Right atrium auricular region (tissue), 2 donors: Measurements from ENCODE around the gene ZSCAN31. TPM values are rescaled to one million over a fixed set of nuclear protein-coding genes. Genes with fewer than 3 reads are reported as not detected.
"Not testable (repeated sequence)": the region's sequence is repeated elsewhere in the genome, so short reads cannot be mapped to it uniquely, and the experiment has no call there.

Experiments
- DNase-seq: peaks from one replicate; pipeline ENCODE4 v3.0.0-alpha.2; 2019; ENCODE audit warnings: low spot score
- H3K27ac ChIP-seq, 2 donors: fragments of 200-600 bp; sonication (generic); 1 replicate in 1 of 2; 2 replicates in 1 of 2; pipeline ENCODE4 v1.5.1; 2016 to 2019
- H3K27me3 ChIP-seq, 2 donors: fragments of 200-600 bp; sonication (generic); one replicate each; pipeline versions ENCODE4 v1.5.1 to v1.6.0; 2017 to 2019
- H3K36me3 ChIP-seq: fragments of 200-600 bp; sonication (generic); one replicate; pipeline ENCODE4 v1.5.1; 2016
- H3K4me1 ChIP-seq, 2 donors: fragments of 200-600 bp; sonication (generic); one replicate each; pipeline versions ENCODE4 v1.5.1 to v1.6.0; 2017 to 2019
- H3K4me3 ChIP-seq, 2 donors: fragments of 200-600 bp; sonication (generic); 1 replicate in 1 of 2; 2 replicates in 1 of 2; pipeline ENCODE4 v1.5.1; 2017 to 2019; ENCODE audit warnings: mild to moderate bottlenecking in 1 of 2, moderate library complexity in 1 of 2
- H3K9me3 ChIP-seq, 2 donors: fragments of 200-600 bp; sonication (generic); one replicate each; pipeline ENCODE4 v1.5.1; 2019
- total RNA-seq, 2 donors: library from RNA; depleted of rRNA; stranded (reverse); fragments of >200 nt; gene quantifications; one replicate each; pipeline ENCODE4 v1.1.0, GENCODE V29; 2016
- TF ChIP-seq, protein P1 (sequence below), 2 donors: fragments of 200-600 bp; sonication (generic); IDR thresholded peaks; one replicate each; pipeline ENCODE4 v1.5.1; 2019; ENCODE audit warnings: antibody characterized with exemption in 2 of 2

Gene ZSCAN31
- total RNA-seq, 2 donors from 2014 or later: 9.9 to 14.5 TPM

DNA sequence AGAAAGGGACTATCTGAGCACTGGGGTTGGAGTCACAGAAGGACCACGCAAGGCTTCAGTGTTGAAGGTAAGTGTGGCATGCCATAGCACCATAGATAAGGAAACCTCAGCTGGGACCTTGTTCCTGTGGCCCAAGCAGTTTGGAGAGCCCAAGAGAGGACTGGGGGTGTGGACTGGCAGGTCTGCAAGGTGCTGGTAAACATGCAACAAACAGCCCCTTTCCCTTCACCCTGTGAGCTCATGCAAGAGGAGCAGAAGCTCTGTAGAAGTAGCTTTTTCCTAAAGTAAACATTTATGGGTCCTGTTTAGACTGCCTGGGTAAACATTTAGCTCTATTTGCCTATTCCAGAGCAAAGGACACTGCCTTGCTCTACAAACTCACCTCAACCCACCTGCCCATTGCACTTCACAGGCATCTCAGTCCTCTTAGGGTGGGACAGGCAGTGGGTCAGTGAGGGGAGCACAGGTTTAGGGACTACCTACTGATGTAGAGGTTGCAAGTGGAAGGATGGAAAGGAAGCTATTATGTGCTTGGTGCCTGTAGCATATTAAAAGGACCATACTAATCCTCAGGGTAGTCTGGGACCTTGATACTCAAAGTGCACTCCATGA is 12.0 kb downstream of the ZSCAN31 start:
- no peak overlapping the region for H3K4me3 ChIP-seq
- H3K4me1 ChIP-seq: no peaks in the 10 kb centered on the region
- H3K9me3 ChIP-seq: peaks cover 14 to 56% of the 10 kb centered on the region in 2 donors
- H3K27me3 ChIP-seq: no peaks in the 10 kb centered on the region
- H3K36me3 ChIP-seq: peaks cover 37% of the 10 kb centered on the region
- no peak for DNase-seq
- TF ChIP-seq, protein P1, sequence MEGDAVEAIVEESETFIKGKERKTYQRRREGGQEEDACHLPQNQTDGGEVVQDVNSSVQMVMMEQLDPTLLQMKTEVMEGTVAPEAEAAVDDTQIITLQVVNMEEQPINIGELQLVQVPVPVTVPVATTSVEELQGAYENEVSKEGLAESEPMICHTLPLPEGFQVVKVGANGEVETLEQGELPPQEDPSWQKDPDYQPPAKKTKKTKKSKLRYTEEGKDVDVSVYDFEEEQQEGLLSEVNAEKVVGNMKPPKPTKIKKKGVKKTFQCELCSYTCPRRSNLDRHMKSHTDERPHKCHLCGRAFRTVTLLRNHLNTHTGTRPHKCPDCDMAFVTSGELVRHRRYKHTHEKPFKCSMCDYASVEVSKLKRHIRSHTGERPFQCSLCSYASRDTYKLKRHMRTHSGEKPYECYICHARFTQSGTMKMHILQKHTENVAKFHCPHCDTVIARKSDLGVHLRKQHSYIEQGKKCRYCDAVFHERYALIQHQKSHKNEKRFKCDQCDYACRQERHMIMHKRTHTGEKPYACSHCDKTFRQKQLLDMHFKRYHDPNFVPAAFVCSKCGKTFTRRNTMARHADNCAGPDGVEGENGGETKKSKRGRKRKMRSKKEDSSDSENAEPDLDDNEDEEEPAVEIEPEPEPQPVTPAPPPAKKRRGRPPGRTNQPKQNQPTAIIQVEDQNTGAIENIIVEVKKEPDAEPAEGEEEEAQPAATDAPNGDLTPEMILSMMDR (IDR thresholded peaks at IDR 0.05): no peak
- H3K27ac ChIP-seq: no peak overlapping the region

DNA sequence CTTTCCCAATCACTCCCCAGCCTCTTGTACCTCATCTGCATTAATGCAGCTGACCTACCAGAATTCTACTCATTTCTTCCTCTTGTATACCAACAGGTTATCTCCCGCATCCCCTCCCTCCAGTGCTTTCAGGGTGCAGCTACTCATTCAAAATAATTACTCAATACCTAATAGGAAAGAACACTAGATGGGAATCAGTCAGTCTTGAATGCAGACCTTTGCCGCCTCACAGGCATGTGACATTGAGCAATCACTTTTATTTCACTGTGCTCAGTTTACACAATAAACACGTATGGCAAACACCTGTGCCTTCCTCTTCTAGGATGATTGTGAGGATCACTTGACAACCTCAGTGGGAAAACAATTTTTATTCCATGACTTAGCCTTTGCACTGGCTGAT is 13.3 kb downstream of the ZSCAN31 start:
- H3K36me3 ChIP-seq: peaks cover 35% of the 10 kb centered on the region
- TF ChIP-seq, protein P1 (IDR thresholded peaks at IDR 0.05): no peak
- no peaks in the 10 kb centered on the region for H3K4me1 ChIP-seq
- H3K27ac ChIP-seq: no peak overlapping the region
- no peaks in the 10 kb centered on the region for H3K27me3 ChIP-seq
- H3K9me3 ChIP-seq: peaks cover 14 to 48% of the 10 kb centered on the region in 2 donors
- H3K4me3 ChIP-seq: no peak overlapping the region
- no peak for DNase-seq

DNA sequence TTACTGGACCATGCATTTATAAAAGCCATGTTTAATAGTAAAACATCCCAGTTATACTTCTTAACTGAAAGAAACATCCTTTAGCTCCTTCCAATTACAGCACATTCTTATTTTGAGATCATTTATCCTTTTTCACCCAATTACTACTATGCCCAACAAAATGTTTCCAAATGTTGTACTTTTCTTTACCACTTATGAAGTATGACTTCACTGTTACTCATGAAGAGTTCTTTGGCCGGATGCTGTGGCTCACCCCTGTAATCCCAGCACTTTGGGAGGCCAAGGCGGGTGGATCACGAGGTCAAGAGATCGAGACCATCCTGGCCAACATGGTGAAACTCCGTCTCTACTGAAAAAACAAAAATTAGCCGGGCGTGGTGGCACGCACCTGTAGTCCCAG is 18.1 kb downstream of the ZSCAN31 start:
- H3K4me3 ChIP-seq: not testable (repeated sequence)

DNA sequence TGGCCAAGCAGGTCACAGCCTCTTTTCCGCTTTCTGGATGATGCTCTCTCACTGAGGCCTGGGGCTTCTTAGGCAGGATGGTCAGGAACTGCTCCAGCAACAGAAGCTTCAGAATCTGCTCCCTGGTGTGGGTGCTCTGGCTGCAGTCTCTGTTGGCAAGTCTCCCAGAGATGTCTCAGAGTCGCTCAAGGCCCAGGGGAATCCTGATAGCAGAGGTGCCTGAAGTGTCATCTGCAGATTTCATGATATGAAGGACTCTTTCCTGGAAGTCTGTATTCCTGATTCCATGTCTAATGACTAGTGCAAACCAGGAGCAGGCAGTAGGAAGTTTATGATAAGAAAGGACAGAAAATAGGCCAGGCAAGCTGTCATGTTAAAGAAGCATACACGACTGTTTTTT is 20.3 kb downstream of the ZSCAN31 start:
- Histone ChIP-seq H3K4me3 (no peak overlapping the region), H3K4me1 (no peaks in the 10 kb centered on the region), H3K36me3 (no peaks in the 10 kb centered on the region), H3K27me3 (no peaks in the 10 kb centered on the region), H3K9me3 (peaks cover 0 to 3% of the 10 kb centered on the region in 2 donors), H3K27ac (no peak overlapping the region)
- no peak for DNase-seq
- TF ChIP-seq, protein P1 (IDR thresholded peaks at IDR 0.05): no peak

More for the DNA sequence above, 18.1 kb downstream of the ZSCAN31 start:
- not testable (repeated sequence) for H3K4me1 ChIP-seq, DNase-seq, H3K27me3 ChIP-seq, H3K27ac ChIP-seq, H3K36me3 ChIP-seq, H3K9me3 ChIP-seq

DNA sequence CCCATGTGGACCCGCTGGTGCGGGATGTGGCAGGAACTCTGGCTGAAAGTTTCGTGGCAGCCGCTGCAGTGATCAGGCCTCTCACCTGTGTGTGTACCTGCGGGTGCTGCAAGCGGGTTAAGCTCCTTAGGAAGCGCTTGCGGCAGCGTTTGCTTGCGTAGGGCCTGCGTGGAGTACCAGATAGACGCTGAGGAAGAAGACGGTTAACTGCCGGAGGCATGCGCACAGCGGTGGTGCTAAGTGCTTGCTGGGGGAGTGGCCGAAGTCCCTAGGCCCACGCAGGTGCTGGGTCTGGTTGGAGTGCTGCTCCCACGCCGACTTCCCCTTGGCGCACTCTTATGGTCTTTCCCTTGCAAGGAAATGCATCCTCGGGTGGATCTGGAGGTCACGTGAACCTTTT is 23.0 kb downstream of the ZSCAN31 start:
- Histone ChIP-seq H3K9me3 (no peaks in the 10 kb centered on the region), H3K4me3 (no peak overlapping the region), H3K27me3 (no peaks in the 10 kb centered on the region), H3K36me3 (no peaks in the 10 kb centered on the region), H3K4me1 (no peaks in the 10 kb centered on the region), H3K27ac (no peak overlapping the region)
- no peak for DNase-seq
- TF ChIP-seq, protein P1 (IDR thresholded peaks at IDR 0.05): no peak

DNA sequence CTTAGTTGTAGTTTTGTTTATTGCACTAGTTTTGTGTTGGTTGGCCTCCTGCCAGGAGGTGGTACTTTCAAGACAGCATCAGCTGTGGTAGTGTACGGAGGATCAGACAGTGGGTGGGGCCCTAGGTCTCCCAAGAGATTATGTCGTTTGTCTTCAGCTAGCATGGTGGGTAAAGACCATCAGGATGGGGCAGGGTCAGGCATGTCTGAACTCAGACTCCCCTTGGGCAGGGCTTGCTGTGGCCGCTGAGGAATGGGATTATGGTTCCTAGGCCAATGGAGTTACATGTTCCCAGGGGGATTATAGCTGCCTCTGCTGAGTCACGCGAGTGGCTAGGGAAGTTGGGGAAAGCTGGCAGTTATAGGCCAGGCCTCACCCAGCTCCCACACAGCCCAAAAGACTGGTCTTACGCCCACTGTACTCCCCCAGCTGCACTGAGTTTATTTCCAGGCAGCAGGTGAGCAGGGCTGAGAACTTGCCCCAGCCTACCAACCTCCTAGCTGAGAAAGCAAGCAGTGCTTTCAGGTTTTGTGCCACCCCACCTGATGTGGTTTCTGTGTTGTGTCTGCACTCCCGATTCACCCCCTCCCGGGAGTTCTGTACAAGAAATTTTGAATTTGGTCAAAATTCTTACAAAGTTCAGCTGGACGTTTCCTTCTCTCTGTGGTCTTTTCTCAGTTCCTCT is 24.7 kb downstream of the ZSCAN31 start:
- H3K4me3 ChIP-seq: no peak overlapping the region
- no peaks in the 10 kb centered on the region for H3K9me3 ChIP-seq
- H3K4me1 ChIP-seq: no peaks in the 10 kb centered on the region
- no peaks in the 10 kb centered on the region for H3K27me3 ChIP-seq
- H3K27ac ChIP-seq: no peak overlapping the region
- TF ChIP-seq, protein P1 (IDR thresholded peaks at IDR 0.05): no peak
- H3K36me3 ChIP-seq: no peaks in the 10 kb centered on the region
- no peak for DNase-seq

DNA sequence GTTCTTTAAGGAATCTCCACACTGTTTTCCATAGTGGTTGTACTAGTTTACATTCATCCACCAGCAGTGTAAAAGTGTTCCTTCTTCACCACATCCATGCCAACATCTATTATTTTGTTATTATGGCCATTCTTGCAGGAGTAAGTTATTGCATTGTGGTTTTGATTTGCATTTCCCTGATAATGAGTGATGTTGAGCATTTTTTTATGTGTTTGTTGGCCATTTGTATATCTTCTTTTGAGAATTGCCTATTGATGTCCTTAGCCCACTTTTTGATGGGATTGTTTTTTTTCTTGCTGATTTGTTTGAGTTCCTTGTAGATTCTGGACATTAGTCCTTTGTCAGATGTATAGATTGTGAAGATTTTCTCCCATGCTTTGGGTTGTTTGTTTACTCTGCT is 29.6 kb downstream of the ZSCAN31 start:
- not testable (repeated sequence) for DNase-seq, H3K9me3 ChIP-seq, H3K4me3 ChIP-seq, H3K36me3 ChIP-seq, H3K4me1 ChIP-seq, H3K27ac ChIP-seq, H3K27me3 ChIP-seq
